Esophagus muscularis mucosa (tissue), 4 donors: Measurements from ENCODE around the gene SGCE.
"Not testable (repeated sequence)": the region's sequence is repeated elsewhere in the genome, so short reads cannot be mapped to it uniquely, and the experiment has no call there.

Source experiments
- EP300 ChIP-seq: sonication (generic); formaldehyde crosslinking; IDR thresholded peaks from one replicate; pipeline ENCODE4 v1.6.1; 2017; ENCODE audit warnings: antibody characterized with exemption
- POLR2A ChIP-seq: fragments of 450-650 bp; IDR thresholded peaks from one replicate; pipeline ENCODE4 v1.6.1; 2017; ENCODE audit warnings: antibody characterized with exemption, moderate library complexity, mild to moderate bottlenecking, low read depth
- POLR2AphosphoS5 ChIP-seq, 2 donors: sonication (generic); formaldehyde crosslinking; IDR thresholded peaks; one replicate each; pipeline ENCODE4 v1.6.1; 2017; ENCODE audit warnings: antibody characterized with exemption in 2 of 2
- TF ChIP-seq, protein P1 (sequence below), 3 experiments: fragments of 200-600 bp in 2 of 3; fragments of 450-650 bp in 1 of 3; sonication (generic) in 2 of 3; IDR thresholded peaks; one replicate each; pipeline ENCODE4 v1.5.1; 2017 to 2019; ENCODE audit warnings: antibody characterized with exemption in 3 of 3, mild to moderate bottlenecking in 2 of 3, moderate library complexity in 1 of 3

DNA sequence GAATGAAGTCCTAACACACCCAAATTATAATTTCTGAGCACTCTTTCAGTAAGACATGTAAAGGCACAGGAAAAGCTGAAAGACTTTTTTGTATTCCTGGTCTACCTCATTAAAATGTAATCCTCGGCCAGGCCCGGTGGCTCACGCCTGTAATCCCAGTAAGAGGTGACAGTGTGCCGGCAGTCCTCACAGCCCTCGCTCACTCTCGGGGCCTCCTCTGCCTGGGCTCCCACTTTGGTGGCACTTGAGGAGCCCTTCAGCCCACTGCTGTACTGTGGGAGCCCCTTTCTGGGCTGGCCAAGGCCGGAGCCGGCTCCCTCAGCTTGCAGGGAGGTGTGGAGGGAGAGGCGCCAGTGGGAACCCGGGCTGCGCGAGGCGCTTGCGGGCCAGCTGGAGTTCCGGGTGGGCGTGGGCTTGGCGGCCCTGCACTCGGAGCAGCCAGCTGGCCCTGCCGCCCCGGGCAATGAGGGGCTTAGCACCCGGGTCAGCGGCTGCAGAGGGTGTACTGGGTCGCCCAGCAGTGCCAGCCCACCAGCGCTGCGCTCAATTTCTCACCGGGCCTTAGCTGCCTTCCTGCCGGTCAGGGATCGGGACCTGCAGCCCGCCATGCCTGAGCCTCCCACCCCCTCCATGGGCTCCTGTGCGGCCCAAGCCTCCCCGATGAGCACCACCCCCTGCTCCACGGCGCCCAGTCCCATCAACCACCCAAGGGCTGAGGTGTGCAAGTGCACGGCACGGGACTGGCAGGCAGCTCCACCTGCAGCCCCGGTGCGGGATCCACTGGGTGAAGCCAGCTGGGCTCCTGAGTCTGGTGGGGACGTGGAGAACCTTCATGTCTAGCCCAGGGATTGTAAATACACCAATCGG lies 49.5 kb upstream of the SGCE start:
- TF ChIP-seq POLR2AphosphoS5 (IDR thresholded peaks at IDR 0.05); EP300; POLR2A: not testable (repeated sequence)
- TF ChIP-seq, protein P1, sequence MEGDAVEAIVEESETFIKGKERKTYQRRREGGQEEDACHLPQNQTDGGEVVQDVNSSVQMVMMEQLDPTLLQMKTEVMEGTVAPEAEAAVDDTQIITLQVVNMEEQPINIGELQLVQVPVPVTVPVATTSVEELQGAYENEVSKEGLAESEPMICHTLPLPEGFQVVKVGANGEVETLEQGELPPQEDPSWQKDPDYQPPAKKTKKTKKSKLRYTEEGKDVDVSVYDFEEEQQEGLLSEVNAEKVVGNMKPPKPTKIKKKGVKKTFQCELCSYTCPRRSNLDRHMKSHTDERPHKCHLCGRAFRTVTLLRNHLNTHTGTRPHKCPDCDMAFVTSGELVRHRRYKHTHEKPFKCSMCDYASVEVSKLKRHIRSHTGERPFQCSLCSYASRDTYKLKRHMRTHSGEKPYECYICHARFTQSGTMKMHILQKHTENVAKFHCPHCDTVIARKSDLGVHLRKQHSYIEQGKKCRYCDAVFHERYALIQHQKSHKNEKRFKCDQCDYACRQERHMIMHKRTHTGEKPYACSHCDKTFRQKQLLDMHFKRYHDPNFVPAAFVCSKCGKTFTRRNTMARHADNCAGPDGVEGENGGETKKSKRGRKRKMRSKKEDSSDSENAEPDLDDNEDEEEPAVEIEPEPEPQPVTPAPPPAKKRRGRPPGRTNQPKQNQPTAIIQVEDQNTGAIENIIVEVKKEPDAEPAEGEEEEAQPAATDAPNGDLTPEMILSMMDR (IDR thresholded peaks at IDR 0.05) = not testable (repeated sequence)
